GM12878 (cell line): ENCODE measurements around the gene RPS6KA4.

Experiments used
- CBX5 ChIP-seq: sonication (generic); IDR thresholded peaks from 2 replicates; pipeline ENCODE4 v1.6.1; 2016; ENCODE audit warnings: low read depth, moderate library complexity, mild to moderate bottlenecking, inconsistent platforms
- IKZF1 ChIP-seq: fragments of 450-650 bp; conservative IDR thresholded peaks from 2 replicates; pipeline ENCODE4 v1.6.1; 2017; ENCODE audit warnings: antibody characterized with exemption, mild to moderate bottlenecking
- MYC ChIP-seq: IDR thresholded peaks from 2 replicates; pipeline ENCODE4 v1.6.1; 2011; ENCODE audit warnings: mild to moderate bottlenecking, low read length, moderate library complexity, inconsistent platforms; ENCODE audit not compliant: insufficient read depth, insufficient replicate concordance, insufficient read length, severe bottlenecking
- NR2C2 ChIP-seq: IDR thresholded peaks from 2 replicates; pipeline ENCODE4 v1.6.1; 2011; ENCODE audit warnings: borderline replicate concordance, low read depth; ENCODE audit not compliant: control insufficient read depth, insufficient read length
- POLR2A ChIP-seq: IDR thresholded peaks from 2 replicates; pipeline ENCODE4 v1.6.1; 2011; ENCODE audit warnings: low read depth, mild to moderate bottlenecking, low read length
- POLR2AphosphoS5 ChIP-seq: IDR thresholded peaks from 2 replicates; pipeline ENCODE4 v1.6.1; 2011; ENCODE audit warnings: mild to moderate bottlenecking, low read length, inconsistent platforms
- ZNF274 ChIP-seq: IDR thresholded peaks from one replicate; pipeline ENCODE4 v1.8.0; 2011; ENCODE audit not compliant: insufficient read length, insufficient read depth

DNA sequence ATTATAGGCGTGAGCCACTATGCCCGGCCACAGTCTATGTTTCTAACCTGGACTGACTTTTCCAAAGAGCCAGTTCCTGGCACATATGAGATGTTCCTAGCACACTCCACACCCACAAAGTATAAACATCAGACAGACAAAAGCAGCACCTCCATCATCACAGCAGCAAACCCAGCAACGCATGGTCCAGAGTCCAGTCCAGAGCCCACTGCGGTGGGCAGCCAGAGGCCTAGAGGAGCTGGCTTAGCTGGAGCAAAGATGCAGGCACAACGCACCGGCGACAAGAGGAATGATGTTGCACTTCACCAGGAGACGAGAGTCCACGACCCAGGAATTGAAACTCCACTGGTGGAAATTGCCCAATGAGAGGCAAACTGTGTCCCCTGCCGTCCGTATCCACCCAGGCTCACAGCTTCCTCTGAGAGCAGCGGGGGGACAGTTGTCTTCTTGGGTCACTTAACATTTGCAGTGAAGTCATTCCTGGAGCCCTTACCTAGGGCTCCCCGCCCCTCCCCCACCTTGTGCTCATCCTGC, 36.6 kb downstream of the RPS6KA4 start:
- TF ChIP-seq CBX5 (no peak), MYC (no peak), POLR2AphosphoS5 (no peak), POLR2A (no peak), ZNF274 (no peak), IKZF1 (no peak), NR2C2 (no peak)
